RCC 7860 (cell line): Measurements from ENCODE around the gene SH3BGRL3.
"Not testable (repeated sequence)": the region's sequence is repeated elsewhere in the genome, so short reads cannot be mapped to it uniquely, and the experiment has no call there.

Experiments
- DNase-seq: peaks from one replicate; pipeline ENCODE4 v3.0.0-alpha.2; 2015; ENCODE audit warnings: low spot score
- FAIRE-seq: peaks from 2 replicates; lab custom pipeline; 2012; peaks lifted over from hg19 to GRCh38; lab: Jason Lieb, UNC

SH3BGRL3 gene

DNA sequence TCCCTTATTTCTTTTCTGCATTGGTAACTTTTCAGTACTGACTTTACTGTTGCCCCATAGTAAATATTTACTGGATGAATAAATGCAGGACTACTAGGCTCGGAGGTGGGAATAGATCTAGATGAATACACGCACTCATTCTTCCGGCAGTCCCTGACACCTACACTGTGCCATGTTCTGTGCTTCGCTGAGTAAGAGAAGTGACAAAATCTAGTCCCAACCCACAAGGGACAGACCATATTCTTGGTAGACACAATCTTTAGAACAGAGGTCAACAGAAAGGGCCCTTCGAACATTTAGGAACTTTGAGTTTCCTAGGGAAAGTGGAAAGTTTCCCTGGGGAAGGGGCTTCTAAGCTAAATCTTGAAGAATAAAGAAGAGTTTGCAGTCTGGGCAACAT is 34.6 kb downstream of the SH3BGRL3 start:
- FAIRE-seq, result no peak

DNA sequence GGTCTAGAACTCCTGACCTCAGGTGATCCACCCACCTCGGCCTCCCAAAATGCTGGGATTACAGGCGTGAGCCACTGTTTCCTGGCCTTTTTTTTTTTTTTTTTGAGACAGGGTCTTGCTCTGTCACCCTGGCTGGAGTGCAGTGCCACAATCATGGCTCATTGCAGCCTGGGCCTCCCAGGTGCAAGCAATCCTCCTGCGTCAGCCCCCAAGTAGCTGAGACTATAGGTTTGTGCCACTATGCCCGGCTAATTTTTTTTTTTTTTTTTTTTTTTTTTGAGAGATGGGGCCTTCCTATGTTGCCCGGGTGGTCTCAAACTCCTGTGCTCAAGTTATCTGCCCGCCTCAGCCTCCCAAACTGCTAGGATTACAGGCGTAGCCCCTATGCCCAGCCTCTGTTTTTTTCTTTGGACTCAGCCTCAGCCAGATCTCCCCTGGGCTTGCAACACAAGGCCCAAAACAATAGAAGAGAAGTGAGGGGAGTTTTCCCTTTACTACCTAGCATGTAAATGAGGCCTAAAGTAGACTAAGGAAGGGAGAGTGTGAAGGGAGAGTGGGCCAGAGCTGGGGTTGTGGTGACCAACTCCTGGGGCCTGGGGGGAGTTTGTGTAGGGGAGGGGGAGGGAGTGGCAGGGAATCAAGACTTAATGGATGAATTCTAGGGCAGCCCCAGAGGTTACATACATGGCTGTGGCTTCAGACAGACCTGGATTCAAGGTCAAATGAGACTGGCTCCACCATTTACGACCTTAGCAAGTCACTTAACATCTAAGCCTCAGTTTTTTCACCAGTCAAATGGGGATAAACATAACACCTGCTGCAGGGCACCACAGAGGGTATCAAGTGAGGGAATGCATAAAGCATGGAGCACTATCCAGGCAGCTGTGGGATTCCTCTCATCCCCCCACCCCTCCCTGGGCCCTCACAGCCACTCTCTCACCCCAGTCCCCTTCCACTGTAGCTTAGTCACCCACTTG is 36.3 kb downstream of the SH3BGRL3 start:
- FAIRE-seq (no peak), DNase-seq (no peak)

More for the DNA sequence above, 34.6 kb downstream of the SH3BGRL3 start:
- no peak for DNase-seq

DNA sequence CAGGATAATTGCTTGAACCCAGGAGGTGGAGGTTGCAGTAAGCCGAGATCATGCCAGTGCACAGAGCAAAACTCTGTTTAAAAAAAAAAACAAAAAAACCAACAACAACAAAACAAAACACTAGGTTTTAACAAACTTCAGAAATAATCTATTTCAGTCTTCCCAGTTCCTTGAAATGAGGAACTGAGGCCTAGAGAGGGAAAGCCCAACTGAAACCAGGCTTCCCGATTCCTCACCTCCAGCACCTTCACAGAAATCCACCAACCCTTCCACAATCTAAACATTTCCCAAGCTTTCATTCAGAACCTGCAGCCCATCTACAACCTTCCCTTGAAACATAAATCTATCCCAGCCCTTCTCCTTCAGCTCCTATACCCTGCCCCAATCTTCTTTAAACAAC is 37.3 kb downstream of the SH3BGRL3 start:
- DNase-seq, result no peak
- no peak for FAIRE-seq

DNA sequence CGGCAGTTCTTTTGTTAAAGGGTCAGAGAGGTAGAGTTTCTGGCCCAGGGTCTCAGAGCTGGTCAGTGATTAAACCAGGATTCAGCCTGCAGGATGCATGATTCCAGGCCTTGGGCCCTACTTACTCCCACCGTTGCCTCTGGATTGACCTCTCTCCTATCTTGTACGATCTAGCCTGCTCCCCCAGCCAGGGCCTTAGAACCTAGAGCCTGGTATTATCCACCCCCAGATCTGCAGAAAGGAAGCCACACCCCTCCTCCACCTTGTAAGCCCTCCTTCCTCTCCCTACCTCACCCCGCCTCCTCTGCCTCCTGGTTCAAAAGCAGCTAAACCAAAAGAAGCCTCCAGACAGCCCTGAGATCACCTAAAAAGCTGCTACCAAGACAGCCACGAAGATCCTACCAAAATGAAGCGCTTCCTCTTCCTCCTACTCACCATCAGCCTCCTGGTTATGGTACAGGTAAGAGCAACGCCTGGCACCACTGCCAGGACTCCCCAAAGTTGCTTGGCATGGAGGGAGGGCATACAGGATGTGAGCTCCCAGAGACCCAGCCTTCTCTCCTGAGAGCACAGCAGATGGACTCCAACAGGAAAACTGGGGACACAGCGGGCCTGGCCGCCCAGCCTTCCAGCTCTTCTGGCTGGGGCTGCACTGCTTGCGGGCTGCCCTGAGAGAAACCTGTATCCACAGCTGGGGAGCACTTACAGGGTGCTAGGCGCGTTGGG is 37.9 kb downstream of the SH3BGRL3 start, which contains the start of gene CD52:
Gene CD52, plus strand, starts transcription at position 347 of the 726 bp plus-strand sequence. Its CDS starts 60 bp downstream, at position 407.
- DNase-seq (no peak), FAIRE-seq (no peak)

DNA sequence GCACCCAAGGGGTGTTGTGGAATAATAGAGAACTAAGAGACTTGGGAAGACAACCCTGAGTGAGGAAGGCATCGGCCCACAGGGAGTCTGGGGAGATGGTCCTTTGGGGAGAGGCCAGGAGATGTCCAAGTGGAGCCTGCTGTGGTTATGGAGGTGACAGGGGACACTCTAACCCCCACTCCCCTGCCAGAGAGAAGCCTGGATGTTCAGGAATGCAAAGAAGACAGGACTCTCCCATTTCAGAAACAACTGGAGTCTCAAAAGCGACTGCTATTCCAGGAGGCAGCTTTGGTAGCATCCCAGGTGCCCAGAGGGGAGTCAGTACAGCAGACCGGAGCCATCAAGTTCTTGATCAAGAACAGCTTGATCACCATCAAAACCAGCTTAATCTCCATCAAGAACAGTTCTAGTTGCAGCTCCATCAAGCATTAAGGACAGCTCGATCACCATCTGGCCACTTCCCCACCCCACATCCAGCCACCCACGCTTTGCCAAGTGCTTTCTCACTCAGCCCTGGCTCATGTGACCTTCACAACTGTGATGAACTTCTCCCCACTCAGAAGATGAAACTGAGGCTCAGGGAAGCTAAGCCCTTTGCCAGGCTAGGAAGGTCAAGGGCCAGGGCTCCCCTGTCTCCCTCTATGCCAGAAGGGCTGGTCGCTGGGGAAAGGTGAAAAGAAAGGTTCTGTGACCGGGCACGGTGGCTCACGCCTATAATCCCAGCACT is 38.6 kb downstream of the SH3BGRL3 start:
- DNase-seq, result no peak
- FAIRE-seq, result no peak

DNA sequence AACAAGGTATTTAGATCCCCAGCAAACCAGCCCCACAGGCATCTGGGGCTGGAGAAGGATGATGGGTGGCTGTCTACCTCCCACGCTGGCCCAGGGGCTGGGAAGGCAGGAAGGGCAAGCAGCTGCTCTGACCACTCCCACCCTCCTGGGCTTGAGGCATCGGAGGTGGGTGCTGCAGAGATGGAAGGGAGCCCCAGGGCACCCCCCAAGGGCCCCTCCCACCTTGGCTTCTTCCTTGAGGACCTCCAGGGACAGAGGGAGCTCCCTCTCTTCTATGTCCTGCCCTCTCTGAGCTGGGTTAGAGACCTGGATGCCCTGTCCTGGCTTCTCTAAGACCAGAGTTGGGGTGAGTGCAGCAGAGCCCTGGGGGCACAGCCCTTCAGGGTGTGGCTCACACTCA is 41.0 kb downstream of the SH3BGRL3 start:
- FAIRE-seq (no peak), DNase-seq (no peak)

DNA sequence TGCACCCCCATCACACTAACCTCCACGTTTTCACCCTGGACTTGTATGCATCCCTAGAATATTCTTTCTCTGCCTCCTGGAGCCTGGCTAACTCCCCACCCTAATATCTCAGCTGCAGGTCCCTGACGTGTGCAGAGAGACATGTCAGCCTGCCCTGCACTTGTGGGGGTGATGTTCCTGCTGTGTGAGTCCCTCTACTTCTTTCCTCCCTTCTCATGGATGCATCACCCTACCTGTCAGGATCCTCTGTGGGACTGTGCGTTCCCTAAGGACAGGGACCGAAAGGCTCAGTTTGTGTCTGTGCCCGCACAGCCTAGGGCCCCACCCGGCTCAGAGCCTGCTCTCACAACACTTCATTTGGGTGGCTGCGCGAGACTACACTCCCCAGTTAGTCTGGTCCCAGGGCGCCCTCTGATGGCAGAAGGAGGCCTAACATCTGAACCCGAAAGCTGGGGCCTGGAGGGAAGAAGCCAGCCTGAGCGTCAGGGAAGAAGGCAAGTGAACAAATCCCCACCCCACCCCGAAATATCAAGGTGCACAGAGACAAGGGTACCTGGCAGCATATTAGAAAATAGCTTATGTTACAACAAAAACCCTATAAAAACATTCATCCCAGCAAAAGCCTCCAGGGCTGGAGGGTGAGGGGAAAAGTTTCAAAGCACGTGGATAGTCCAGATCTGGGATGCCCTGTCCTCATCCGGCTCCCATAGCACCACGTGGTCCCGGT is 41.6 kb downstream of the SH3BGRL3 start:
- FAIRE-seq, result peak; percentile 60

DNA sequence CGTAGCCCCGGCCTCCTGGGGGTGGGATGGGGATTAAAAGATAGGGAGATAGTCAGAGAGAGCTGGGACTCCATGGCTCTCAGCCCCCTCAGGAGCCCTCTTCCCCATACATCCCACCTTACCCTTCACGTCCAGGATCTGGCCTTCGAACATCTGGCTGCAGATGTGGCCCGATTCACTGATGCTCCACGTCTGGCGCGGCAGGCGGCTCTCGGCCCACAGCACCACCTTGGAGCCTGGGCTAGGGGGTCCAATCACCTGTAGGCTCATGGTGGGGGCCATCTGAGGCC is 42.1 kb downstream of the SH3BGRL3 start:
- DNase-seq, result no peak
- no peak for FAIRE-seq

More for the DNA sequence above, 41.6 kb downstream of the SH3BGRL3 start:
- peak; percentile 64 for DNase-seq

DNA sequence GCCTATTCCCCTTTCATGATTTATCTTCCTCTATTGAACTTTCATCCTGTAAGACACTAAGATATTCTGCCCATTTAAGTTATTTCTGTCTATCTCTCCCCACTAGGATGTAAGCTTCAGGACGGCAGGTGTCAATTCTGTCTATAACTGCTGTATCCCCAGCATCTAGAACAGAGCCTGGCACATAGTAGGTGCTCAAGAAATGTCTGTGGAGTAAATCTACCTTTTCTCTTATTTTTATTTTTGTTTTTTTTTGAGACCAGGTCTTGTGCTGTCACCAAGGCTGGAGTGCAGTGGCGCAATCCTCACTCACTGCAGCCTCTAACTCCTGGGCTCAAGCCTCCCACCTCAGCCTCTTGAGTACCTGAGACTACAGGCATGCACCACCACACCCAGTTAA is 43.5 kb downstream of the SH3BGRL3 start:
- FAIRE-seq (no peak), DNase-seq (no peak)

DNA sequence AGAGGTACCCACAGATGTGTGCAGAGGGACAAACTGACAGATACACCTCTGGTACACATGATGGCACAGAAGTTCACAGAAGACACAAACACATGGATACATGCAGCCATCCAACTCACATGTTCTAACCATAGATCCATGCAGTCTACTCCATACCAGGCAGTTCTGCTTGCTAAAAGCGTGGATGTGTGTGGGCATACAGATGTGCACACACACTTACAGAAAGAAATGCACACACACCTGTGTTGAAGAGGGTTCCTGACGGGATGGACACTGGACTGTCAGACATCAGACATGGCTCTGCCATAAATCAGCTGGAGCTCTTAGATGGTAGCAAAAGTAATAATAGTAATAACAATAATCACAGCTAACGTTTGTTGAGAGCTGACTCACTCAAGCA is 44.7 kb downstream of the SH3BGRL3 start:
- FAIRE-seq, result no peak
- no peak for DNase-seq

DNA sequence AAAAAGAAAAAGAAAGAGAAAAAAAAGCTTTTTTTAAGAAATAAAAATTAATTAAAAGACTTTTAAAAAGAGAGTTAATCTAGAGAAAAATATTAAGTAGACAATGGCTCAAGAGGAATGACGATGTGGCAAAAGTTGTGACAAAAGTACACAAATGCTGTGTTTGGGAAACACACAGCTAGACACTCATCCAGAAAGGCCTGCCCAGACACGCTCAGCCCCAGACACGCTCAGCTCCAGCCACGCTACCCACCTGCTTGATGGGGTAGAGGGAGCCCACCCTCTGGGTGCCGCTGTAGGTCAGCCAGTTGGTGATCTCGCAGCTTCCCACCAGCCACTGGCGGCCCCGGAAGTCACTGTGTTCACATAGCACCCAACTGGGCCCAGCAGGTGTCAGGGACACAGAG is 48.1 kb downstream of the SH3BGRL3 start:
- FAIRE-seq (no peak), DNase-seq (no peak)

DNA sequence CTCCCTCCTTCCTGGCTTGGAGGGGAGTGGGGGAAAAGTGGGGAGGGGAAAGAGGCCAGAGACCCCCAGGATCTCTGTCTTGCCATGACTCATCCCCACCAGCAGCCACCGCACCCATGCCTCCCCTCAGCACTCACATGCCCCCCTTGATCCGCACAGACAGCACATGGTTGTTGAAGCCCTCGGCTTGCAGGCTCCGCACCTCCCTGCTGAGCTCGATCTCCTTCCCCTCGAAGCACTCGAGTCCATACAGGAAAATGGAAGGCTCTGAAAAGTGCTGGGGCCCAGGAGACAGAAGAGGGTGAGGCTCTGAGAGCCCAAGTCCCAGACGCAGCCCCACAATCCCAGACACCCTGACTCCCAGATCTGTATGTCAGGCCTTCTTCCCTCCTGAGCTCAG is 48.7 kb downstream of the SH3BGRL3 start:
- FAIRE-seq, result no peak
- DNase-seq, result no peak

DNA sequence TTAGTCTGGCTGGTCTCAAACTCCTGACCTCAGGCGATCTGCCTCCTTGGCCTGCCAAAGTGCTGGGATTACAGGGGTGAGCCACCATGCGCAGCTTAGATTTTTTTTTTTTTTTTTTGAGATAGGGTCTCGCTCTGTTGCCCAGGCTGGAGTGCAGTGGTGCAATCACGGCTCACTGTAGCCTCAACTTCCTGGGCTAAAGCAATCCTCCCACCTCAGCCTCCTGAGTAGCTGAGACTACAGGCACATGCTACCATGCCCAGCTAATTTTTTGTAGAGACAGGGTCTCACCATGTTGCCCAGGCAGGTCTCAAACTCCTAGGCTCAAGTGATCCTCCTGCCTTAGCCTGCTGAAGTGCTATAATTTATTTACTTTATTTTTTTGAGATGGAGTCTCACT is 49.5 kb downstream of the SH3BGRL3 start:
- DNase-seq, FAIRE-seq: not testable (repeated sequence)

DNA sequence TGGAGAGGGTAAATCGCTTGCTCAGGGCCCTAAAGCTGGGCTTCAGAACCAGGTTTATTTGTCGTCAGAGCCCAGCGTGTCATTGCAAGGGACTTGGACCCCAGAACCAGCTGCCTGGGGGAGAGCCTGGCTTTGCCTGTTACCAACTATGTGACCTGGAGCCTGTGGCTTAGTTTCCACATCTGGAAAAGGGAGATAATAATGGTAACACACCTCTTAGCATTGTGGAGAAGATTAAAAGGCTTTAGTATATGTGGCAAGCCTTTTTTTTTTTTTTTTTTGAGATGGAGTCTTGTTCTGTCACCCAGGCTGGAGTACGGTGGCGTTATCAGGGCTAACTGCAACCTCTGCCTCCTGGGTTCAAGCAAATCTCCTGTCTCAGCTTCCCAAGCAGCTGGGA is 50.4 kb downstream of the SH3BGRL3 start:
- DNase-seq (no peak), FAIRE-seq (no peak)
